ENCODE results near the gene MYO15B. TPM values are rescaled to one million over a fixed set of nuclear protein-coding genes. Genes with fewer than 3 reads are reported as not detected.

MYO15B gene
- total and polyA plus RNA-seq, 2 of the 13 experiments (the other 11 are each of a cell fraction or from before 2014, with no cell fraction given) = 2.8 to 8.1 TPM

DNA sequence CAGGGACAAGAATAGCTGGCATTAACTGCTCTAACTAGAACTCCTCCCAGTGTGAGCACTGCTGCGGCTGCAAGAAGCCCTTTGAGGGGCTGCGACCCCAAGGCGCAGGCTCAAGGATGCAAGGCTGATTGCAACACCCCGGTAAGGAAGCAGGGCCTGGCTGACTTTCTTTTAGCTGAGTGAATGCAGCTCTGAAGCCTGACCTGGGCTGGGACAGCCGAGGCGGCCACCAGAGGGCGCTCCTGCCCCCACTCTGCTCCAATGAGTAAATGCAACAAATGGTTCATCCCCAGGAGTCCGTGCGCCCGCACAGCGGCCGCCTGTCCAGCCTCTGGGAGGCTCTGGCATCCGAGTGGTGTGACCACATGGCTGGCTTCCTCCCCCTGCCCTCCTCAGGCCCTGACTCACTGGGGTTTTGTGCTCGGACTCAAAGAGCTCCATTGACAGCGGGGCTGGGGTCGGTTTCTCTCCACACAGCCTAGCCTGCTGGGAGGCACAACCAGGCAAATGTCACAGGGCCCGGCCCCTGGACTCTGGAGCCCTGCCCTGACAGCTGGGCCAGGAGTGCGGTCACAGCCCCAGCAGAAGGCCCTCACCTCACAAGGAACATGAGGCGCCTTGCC is 45.4 kb downstream of the MYO15B start, which contains the start of gene SMIM5 (continued):
- TF ChIP-seq YY1 (IDR thresholded peaks at IDR 0.05; ENCODE audit: insufficient read depth, insufficient replicate concordance, low read depth, low read length) (peak; percentile 54), DR1 (CRISPR knock-in tag; IDR thresholded peaks at IDR 0.05) (no peak), ZNF331 (CRISPR knock-in tag; IDR thresholded peaks at IDR 0.05) (peak; percentile 54; the same call in 1 of the 2 replicates), PAX8 (CRISPR knock-in tag; IDR thresholded peaks at IDR 0.05; ENCODE audit: borderline replicate concordance) (0 out of 2 replicates have a peak, but pooled peaks have one; percentile 39), HOMEZ (CRISPR knock-in tag; IDR thresholded peaks at IDR 0.05; ENCODE audit: low read depth) (0 out of 2 replicates have a peak, but pooled peaks have one; percentile 20), POLR2G (IDR thresholded peaks at IDR 0.05; ENCODE audit: low read depth, low read length) (0 out of 2 replicates have a peak, but pooled peaks have one; percentile 6), SMC3 (IDR thresholded peaks at IDR 0.05; ENCODE audit: low read length) (peak; percentile 71; the same call in 1 of the 2 replicates), HOXA3 (CRISPR knock-in tag; IDR thresholded peaks at IDR 0.05) (peak; percentile 33; the same call in 1 of the 2 replicates), REST (IDR thresholded peaks at IDR 0.05; ENCODE audit: borderline replicate concordance in 1 of 2, low read depth in 1 of 2, low read length in 2 of 2) (no peak), SMAD3 (CRISPR knock-in tag; IDR thresholded peaks at IDR 0.05) (peak; percentile 49; the same call in 1 of the 2 replicates), SIX4 (CRISPR knock-in tag; IDR thresholded peaks at IDR 0.05) (peak; percentile 54; the same call in 1 of the 2 replicates), NFKBIZ (CRISPR knock-in tag; IDR thresholded peaks at IDR 0.05) (no peak), ZNF232 (CRISPR knock-in tag; IDR thresholded peaks at IDR 0.05; ENCODE audit: borderline replicate concordance) (0 out of 2 replicates have a peak, but pooled peaks have one; percentile 12), FOXK1 (CRISPR knock-in tag; IDR thresholded peaks at IDR 0.05; ENCODE audit: borderline replicate concordance, low read depth) (no peak), ZNF251 (CRISPR knock-in tag; IDR thresholded peaks at IDR 0.05) (no peak), ATF7 (IDR thresholded peaks at IDR 0.05) (no peak), ATF7 (CRISPR knock-in tag; IDR thresholded peaks at IDR 0.05) (peak; percentile 39; the same call in 1 of the 2 replicates), ZNF274 (CRISPR knock-in tag; IDR thresholded peaks at IDR 0.05) (no peak), ZNF563 (CRISPR knock-in tag; IDR thresholded peaks at IDR 0.05) (0 out of 2 replicates have a peak, but pooled peaks have one; percentile 14)
- TF ChIP-seq, protein P1, sequence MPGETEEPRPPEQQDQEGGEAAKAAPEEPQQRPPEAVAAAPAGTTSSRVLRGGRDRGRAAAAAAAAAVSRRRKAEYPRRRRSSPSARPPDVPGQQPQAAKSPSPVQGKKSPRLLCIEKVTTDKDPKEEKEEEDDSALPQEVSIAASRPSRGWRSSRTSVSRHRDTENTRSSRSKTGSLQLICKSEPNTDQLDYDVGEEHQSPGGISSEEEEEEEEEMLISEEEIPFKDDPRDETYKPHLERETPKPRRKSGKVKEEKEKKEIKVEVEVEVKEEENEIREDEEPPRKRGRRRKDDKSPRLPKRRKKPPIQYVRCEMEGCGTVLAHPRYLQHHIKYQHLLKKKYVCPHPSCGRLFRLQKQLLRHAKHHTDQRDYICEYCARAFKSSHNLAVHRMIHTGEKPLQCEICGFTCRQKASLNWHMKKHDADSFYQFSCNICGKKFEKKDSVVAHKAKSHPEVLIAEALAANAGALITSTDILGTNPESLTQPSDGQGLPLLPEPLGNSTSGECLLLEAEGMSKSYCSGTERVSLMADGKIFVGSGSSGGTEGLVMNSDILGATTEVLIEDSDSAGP (CRISPR knock-in tag; IDR thresholded peaks at IDR 0.05; ENCODE audit: borderline replicate concordance) = peak; percentile 43; the same call in 1 of the 2 replicates
- TF ChIP-seq, protein P2, sequence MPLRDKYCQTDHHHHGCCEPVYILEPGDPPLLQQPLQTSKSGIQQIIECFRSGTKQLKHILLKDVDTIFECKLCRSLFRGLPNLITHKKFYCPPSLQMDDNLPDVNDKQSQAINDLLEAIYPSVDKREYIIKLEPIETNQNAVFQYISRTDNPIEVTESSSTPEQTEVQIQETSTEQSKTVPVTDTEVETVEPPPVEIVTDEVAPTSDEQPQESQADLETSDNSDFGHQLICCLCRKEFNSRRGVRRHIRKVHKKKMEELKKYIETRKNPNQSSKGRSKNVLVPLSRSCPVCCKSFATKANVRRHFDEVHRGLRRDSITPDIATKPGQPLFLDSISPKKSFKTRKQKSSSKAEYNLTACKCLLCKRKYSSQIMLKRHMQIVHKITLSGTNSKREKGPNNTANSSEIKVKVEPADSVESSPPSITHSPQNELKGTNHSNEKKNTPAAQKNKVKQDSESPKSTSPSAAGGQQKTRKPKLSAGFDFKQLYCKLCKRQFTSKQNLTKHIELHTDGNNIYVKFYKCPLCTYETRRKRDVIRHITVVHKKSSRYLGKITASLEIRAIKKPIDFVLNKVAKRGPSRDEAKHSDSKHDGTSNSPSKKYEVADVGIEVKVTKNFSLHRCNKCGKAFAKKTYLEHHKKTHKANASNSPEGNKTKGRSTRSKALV (CRISPR knock-in tag; IDR thresholded peaks at IDR 0.05) = peak; percentile 60; the same call in 1 of the 2 replicates

All from HepG2 (cell line).